ENCODE data around the gene ATP10A.

The ATP10A gene

GRCh38 chr15:25785641-25786025, 77.5 kb downstream of the ATP10A start:
- no peak for TF ChIP-seq TSHZ2 (CRISPR knock-in tag; IDR thresholded peaks at IDR 0.05)
- no peak for TF ChIP-seq RARB (CRISPR knock-in tag; IDR thresholded peaks at IDR 0.05)
- no peak for TF ChIP-seq SNAI2 (CRISPR knock-in tag; IDR thresholded peaks at IDR 0.05)
- no peak for TF ChIP-seq CREB5 (CRISPR knock-in tag; IDR thresholded peaks at IDR 0.05; ENCODE audit: low read depth)
- ATAC-seq = no peak

- ATAC-seq = no peak
- TF ChIP-seq PATZ1 (CRISPR knock-in tag; IDR thresholded peaks at IDR 0.05; ENCODE audit: borderline replicate concordance) (no peak), GLIS3 (CRISPR knock-in tag; IDR thresholded peaks at IDR 0.05) (no peak), CREB5 (CRISPR knock-in tag; IDR thresholded peaks at IDR 0.05; ENCODE audit: low read depth) (no peak), ZC3H10 (CRISPR knock-in tag; IDR thresholded peaks at IDR 0.05) (no peak), ARNTL (CRISPR knock-in tag; IDR thresholded peaks at IDR 0.05; ENCODE audit: borderline replicate concordance, low read depth) (no peak), ZNF8 (CRISPR knock-in tag; IDR thresholded peaks at IDR 0.05) (no peak), TSHZ2 (CRISPR knock-in tag; IDR thresholded peaks at IDR 0.05) (no peak), POU6F1 (CRISPR knock-in tag; IDR thresholded peaks at IDR 0.05; ENCODE audit: borderline replicate concordance, low read depth) (no peak), RARB (CRISPR knock-in tag; IDR thresholded peaks at IDR 0.05) (no peak), TCF4 (CRISPR knock-in tag; IDR thresholded peaks at IDR 0.05; ENCODE audit: borderline replicate concordance) (no peak), BACH2 (CRISPR knock-in tag; IDR thresholded peaks at IDR 0.05; ENCODE audit: borderline replicate concordance) (no peak), PPARA (CRISPR knock-in tag; IDR thresholded peaks at IDR 0.05; ENCODE audit: borderline replicate concordance) (no peak), CSRNP3 (CRISPR knock-in tag; IDR thresholded peaks at IDR 0.05) (no peak), CSDC2 (CRISPR knock-in tag; IDR thresholded peaks at IDR 0.05) (no peak), ZNF565 (CRISPR knock-in tag; conservative IDR thresholded peaks at IDR 0.05; ENCODE audit: low read depth) (no peak), ISL1 (CRISPR knock-in tag; IDR thresholded peaks at IDR 0.05) (no peak), OSR1 (CRISPR knock-in tag; IDR thresholded peaks at IDR 0.05) (no peak), TOX (CRISPR knock-in tag; IDR thresholded peaks at IDR 0.05; ENCODE audit: borderline replicate concordance) (no peak)
Measured at GRCh38 chr15:25784876-25785640, 78.1 kb downstream of the ATP10A start.
